VCaP (cell line): ENCODE data around the gene MTSS2.

Experiments
- H3K27ac ChIP-seq: fragments of 450-650 bp; 2 replicates; pipeline ENCODE4 v1.5.1; 2017
- TF ChIP-seq, protein P1 (sequence below): fragments of 450-650 bp; conservative IDR thresholded peaks from 2 replicates; pipeline ENCODE4 v1.5.1; 2017; ENCODE audit warnings: mild to moderate bottlenecking, moderate library complexity

The MTSS2 gene

GRCh38 chr16:70709457-70709856 lies 23.6 kb upstream of the MTSS2 start:
- TF ChIP-seq, protein P1, sequence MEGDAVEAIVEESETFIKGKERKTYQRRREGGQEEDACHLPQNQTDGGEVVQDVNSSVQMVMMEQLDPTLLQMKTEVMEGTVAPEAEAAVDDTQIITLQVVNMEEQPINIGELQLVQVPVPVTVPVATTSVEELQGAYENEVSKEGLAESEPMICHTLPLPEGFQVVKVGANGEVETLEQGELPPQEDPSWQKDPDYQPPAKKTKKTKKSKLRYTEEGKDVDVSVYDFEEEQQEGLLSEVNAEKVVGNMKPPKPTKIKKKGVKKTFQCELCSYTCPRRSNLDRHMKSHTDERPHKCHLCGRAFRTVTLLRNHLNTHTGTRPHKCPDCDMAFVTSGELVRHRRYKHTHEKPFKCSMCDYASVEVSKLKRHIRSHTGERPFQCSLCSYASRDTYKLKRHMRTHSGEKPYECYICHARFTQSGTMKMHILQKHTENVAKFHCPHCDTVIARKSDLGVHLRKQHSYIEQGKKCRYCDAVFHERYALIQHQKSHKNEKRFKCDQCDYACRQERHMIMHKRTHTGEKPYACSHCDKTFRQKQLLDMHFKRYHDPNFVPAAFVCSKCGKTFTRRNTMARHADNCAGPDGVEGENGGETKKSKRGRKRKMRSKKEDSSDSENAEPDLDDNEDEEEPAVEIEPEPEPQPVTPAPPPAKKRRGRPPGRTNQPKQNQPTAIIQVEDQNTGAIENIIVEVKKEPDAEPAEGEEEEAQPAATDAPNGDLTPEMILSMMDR, result no peak
- H3K27ac ChIP-seq, result no peak overlapping the region

- H3K27ac ChIP-seq, result no peak overlapping the region
- TF ChIP-seq, protein P1, result no peak
These were observed 22.8 kb upstream of the MTSS2 start for GRCh38 chr16:70708366-70709246.

DNA sequence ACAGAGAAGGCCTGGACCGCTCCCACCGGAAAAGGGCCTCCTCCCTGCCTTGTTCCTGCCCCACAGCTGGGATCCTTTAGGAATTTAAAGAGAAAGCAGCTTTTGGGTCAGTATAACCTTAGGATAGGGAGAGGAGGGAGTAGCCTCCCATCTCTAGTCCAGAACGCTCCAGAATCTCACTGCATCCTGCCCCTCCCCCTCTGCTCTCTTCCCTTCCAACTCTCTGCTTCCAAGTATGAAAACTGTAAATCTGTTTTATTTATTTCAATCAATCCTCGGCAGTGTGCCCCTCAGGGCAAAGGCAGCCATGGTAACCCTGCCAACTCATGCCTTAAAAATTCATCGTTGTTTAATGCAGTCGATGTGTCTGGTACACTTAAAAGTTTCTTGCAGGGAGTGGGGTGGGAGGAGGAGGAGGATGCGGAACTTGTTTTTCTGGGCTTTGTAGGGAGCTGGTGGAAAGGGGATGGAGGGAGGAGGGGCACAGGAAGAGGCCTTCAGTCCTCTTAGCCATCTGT lies 21.2 kb upstream of the MTSS2 start:
- TF ChIP-seq, protein P1, result no peak
- no peak overlapping the region for H3K27ac ChIP-seq

DNA sequence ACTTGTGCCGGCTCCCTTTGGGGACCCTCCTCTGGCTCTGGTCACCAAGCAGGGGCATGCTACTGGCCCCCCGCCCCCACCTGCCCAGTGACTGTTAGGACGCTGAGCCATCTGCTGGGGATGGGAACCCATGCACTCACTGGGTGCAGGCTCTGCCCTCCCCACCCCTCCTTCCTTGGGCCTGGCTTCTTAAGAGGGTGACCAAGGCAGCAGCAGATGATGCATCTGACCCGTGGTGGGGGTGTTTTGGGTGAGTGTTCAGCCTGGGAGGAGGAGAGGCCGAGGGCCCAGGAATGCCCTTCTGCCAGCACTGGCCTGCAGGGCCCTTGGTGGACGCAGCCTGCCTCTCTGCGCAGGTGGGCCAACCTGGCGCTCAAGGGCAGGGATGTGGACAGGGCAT lies 19.2 kb upstream of the MTSS2 start:
- TF ChIP-seq, protein P1, result no peak
- H3K27ac ChIP-seq, result no peak overlapping the region

- H3K27ac ChIP-seq, result no peak overlapping the region
- TF ChIP-seq, protein P1, result no peak
These were observed 18.7 kb upstream of the MTSS2 start for GRCh38 chr16:70704586-70704985.

DNA sequence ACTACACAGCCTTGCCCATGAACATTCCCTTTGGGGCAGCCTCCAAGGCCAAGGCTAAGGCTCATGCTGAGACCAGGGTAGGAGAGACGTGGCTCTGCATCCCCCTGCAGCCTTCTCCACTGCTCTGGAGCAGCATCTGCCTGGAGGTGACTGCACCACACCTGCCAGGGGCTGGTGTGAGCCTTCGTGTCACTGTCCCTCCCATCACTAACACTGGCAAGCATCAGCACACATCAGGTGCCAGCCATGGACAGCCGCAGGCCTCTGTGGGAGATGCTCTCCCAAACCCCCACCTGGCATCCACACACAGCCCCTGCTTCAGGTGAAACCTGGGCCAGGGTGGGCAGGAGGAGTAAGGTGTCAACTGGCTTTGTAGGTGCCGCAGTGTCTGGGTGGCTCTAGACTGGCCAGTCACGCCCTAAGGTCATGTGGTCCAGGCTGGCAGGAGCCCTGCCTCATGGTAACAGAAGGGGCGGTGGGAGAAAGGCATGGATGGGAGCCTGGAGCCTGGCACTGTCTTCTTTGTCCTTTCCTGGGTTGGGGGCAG lies 18.1 kb upstream of the MTSS2 start:
- H3K27ac ChIP-seq, result no peak overlapping the region
- TF ChIP-seq, protein P1, result no peak

- TF ChIP-seq, protein P1, result no peak
- H3K27ac ChIP-seq, result no peak overlapping the region
These were observed 17.4 kb upstream of the MTSS2 start for GRCh38 chr16:70703041-70703834.
